Stomach smooth muscle (tissue), 2 donors: Measurements from ENCODE around the gene NUDT19.
"Not testable (repeated sequence)": the region's sequence is repeated elsewhere in the genome, so short reads cannot be mapped to it uniquely, and the experiment has no call there.

Experiments
- H3K27ac ChIP-seq: one replicate; pipeline ENCODE4 v1.7.0; 2013; ENCODE audit warnings: mild to moderate bottlenecking, low read length, inconsistent platforms
- H3K27me3 ChIP-seq, 2 donors: one replicate each; pipeline ENCODE4 v1.7.0; 2013; ENCODE audit warnings: low read length in 2 of 2; ENCODE audit not compliant: insufficient read depth in 2 of 2, control insufficient read depth in 1 of 2
- H3K36me3 ChIP-seq, 2 donors: one replicate each; pipeline ENCODE4 v1.7.0; 2013; ENCODE audit warnings: low read length in 2 of 2; ENCODE audit not compliant: control insufficient read depth in 2 of 2, insufficient read depth in 2 of 2
- H3K4me1 ChIP-seq: one replicate; pipeline ENCODE4 v1.7.0; 2013; ENCODE audit warnings: low read length; ENCODE audit not compliant: control insufficient read depth, insufficient read depth
- H3K4me3 ChIP-seq, 2 donors: one replicate each; pipeline ENCODE4 v1.7.0; 2013; ENCODE audit warnings: low read length in 2 of 2
- H3K9ac ChIP-seq, 2 donors: one replicate each; pipeline ENCODE4 v1.7.0; 2013; ENCODE audit warnings: low read length in 2 of 2, mild to moderate bottlenecking in 1 of 2
- H3K9me3 ChIP-seq, 2 donors: one replicate each; pipeline ENCODE4 v1.7.0; 2013; ENCODE audit warnings: low read length in 2 of 2; ENCODE audit not compliant: control insufficient read depth in 2 of 2
- donor health status: healthy.
- donor health status: Pancreatic carcinoma.

NUDT19 gene

GRCh38 chr19:32691952-32692726 is 518 bp downstream of the NUDT19 start:
- Histone ChIP-seq H3K4me1 (peaks cover 25% of the 10 kb centered on the region), H3K9ac (peak overlapping the region; percentile 58 to 85), H3K27ac (peak overlapping the region; percentile 64), H3K9me3 (no peaks in the 10 kb centered on the region), H3K4me3 (peak overlapping the region; percentile 84 to 96), H3K36me3 (no peaks in the 10 kb centered on the region), H3K27me3 (no peaks in the 10 kb centered on the region)

DNA sequence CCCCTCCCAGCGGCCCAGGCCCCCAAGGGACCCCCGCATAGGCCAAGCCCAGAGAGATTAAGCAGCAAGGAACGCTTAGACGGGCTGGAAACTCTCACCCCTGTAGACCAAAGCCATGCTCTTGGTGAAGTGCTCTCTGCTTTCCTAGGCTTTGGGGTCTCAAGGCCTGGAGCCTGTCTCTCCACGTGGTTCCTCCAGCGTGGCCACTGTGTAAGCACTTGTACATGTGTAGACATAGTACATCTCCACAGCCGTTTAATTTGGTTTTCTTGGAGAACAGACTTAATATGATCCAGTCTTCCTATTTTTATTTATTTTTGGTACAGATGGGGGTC is 1.1 kb downstream of the NUDT19 start:
- H3K36me3 ChIP-seq: no peaks in the 10 kb centered on the region
- H3K4me1 ChIP-seq: peaks cover 25% of the 10 kb centered on the region
- H3K4me3 ChIP-seq: peak overlapping the region; percentile 84 to 96
- no peaks in the 10 kb centered on the region for H3K27me3 ChIP-seq
- H3K27ac ChIP-seq: peak overlapping the region; percentile 64
- peak overlapping the region; percentile 58 to 85 for H3K9ac ChIP-seq
- no peaks in the 10 kb centered on the region for H3K9me3 ChIP-seq

GRCh38 chr19:32693151-32694108 is 1.8 kb downstream of the NUDT19 start:
- Histone ChIP-seq H3K9ac (peak overlapping the region; percentile 58 to 85), H3K4me1 (peaks cover 25% of the 10 kb centered on the region), H3K4me3 (peak overlapping the region; percentile 84 to 96)
- H3K27me3 ChIP-seq, H3K36me3 ChIP-seq, H3K27ac ChIP-seq, H3K9me3 ChIP-seq: not testable (repeated sequence)

DNA sequence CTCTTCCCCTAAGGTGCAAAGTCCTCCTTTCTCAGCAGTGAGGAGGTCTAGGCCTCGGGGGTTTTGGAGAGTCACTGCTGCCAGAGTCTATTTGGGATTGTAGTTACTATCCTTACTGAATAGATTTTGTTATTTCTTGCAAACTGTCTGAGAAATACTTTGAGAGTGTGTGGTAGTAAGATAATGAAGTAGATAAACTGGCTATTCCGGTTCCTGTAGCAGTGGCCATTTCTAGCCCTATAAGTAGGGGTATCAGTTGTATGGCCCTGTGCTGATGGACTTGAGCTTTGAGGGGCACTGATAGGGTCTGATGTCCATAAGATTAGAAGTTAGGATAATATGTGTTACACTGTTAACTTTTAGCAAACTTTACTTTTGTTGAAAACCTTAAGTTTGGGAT is 2.7 kb downstream of the NUDT19 start:
- H3K27me3 ChIP-seq, H3K27ac ChIP-seq, H3K36me3 ChIP-seq, H3K9me3 ChIP-seq: not testable (repeated sequence)
- Histone ChIP-seq H3K9ac (peak overlapping the region in 1 of 2 donors; percentile 22), H3K4me1 (peaks cover 25% of the 10 kb centered on the region), H3K4me3 (peak overlapping the region in 1 of 2 donors; percentile 40)

DNA sequence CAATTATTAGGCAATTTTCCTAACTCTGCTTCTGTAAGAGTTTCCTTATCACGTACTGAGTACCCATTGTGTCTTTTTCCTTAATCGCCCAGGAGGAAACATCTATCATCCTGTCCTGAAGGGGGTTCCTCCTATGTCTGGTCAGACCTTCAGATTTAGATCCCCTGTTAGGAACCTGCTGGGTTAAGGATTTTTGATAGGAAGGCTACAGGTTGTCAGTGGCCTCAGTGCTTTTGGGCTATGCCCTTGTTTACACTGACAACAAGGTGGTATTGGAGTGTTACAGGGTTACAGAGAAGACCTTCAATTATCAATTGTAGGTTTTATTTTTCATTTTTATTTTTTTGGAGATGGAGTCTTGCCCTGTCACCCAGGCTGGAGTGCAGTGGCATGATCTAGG is 3.2 kb downstream of the NUDT19 start:
- H3K4me1 ChIP-seq: peaks cover 25% of the 10 kb centered on the region
- not testable (repeated sequence) for H3K9ac ChIP-seq, H3K9me3 ChIP-seq, H3K27ac ChIP-seq, H3K27me3 ChIP-seq, H3K4me3 ChIP-seq, H3K36me3 ChIP-seq

GRCh38 chr19:32695506-32695905 is 3.9 kb downstream of the NUDT19 start:
- H3K9ac ChIP-seq, H3K4me3 ChIP-seq, H3K36me3 ChIP-seq, H3K27me3 ChIP-seq, H3K9me3 ChIP-seq, H3K27ac ChIP-seq: not testable (repeated sequence)
- peaks cover 25% of the 10 kb centered on the region for H3K4me1 ChIP-seq

DNA sequence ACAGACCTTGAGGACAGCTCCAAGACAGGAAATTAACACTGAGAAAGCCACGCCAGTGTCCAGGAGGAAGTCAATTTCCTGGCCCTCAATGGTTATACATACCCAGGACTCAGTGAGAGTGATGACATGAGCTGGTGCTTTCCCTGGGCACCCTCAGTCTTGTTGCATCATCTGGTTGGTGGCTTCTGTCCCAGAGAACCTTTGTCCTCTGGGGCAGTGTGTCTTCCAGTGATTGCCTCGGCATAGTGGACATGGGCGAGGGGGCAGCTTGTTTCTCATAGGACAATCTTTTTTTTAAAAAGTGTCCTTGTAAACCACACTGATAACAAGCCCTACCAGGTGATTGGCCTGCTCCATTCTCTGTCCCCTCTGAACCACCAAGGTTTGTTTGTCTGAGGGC is 5.2 kb downstream of the NUDT19 start:
- not testable (repeated sequence) for H3K36me3 ChIP-seq, H3K9ac ChIP-seq, H3K27me3 ChIP-seq, H3K9me3 ChIP-seq, H3K27ac ChIP-seq, H3K4me3 ChIP-seq
- H3K4me1 ChIP-seq: peaks cover 20% of the 10 kb centered on the region

DNA sequence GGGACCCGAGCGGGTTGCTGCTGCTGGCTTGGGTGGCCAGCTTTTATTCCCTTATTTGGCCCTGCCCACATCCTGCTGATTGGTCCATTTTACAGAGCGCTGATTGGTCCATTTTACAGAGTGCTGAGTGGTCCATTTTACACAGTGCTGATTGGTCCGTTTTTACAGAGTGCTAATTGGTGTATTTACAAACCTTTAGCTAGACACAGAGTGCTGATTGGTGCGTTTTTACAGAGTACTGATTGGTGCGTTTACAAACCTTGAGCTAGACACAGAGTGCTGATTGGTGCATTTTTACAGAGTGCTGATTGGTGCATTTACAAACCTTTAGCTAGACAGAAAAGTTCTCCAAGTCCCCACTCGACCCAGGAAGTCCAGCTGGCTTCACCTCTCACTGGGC is 8.5 kb downstream of the NUDT19 start:
- H3K4me3 ChIP-seq, H3K9ac ChIP-seq, H3K36me3 ChIP-seq, H3K27ac ChIP-seq, H3K9me3 ChIP-seq, H3K27me3 ChIP-seq, H3K4me1 ChIP-seq: not testable (repeated sequence)

DNA sequence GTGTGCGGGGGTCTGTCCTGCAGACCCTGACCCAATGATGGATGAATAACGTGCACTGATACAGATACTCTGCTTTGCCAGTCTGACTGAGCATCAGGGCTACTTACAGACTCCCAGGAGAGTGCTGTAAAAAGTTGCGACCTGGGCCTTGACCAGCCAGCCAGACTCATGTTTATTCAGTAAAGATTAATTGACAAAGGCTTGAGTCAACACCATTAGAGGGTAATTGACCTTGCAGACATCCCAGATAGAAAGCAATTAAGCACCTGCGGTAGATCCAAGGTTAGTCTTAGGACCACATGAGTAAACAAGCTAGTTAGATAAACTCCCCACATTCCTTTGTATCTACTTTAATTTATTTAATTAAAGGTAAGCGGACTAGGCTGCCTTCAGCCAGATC is 10.4 kb downstream of the NUDT19 start:
- H3K36me3 ChIP-seq: peaks cover 0 to 5% of the 10 kb centered on the region in 2 donors
- peaks cover 4% of the 10 kb centered on the region for H3K4me1 ChIP-seq
- no peak overlapping the region for H3K9ac ChIP-seq
- H3K4me3 ChIP-seq: no peak overlapping the region
- no peaks in the 10 kb centered on the region for H3K27me3 ChIP-seq
- no peak overlapping the region for H3K27ac ChIP-seq
- peaks cover 0 to 10% of the 10 kb centered on the region in 2 donors for H3K9me3 ChIP-seq

- not testable (repeated sequence) for H3K36me3 ChIP-seq, H3K4me3 ChIP-seq, H3K27ac ChIP-seq, H3K9me3 ChIP-seq, H3K4me1 ChIP-seq, H3K27me3 ChIP-seq, H3K9ac ChIP-seq
These were observed 12.4 kb downstream of the NUDT19 start for GRCh38 chr19:32704006-32704405.

- H3K4me3 ChIP-seq: no peak overlapping the region
- H3K9ac ChIP-seq: no peak overlapping the region
- peaks cover 10 to 11% of the 10 kb centered on the region in 2 donors for H3K36me3 ChIP-seq
- no peaks in the 10 kb centered on the region for H3K4me1 ChIP-seq
- H3K27ac ChIP-seq: no peak overlapping the region
- H3K27me3 ChIP-seq: no peaks in the 10 kb centered on the region
- peaks cover 0 to 4% of the 10 kb centered on the region in 2 donors for H3K9me3 ChIP-seq
These were observed 16.8 kb downstream of the NUDT19 start for GRCh38 chr19:32708457-32708856.
